Neural progenitor cell (in vitro differentiated cells): Measurements from ENCODE around the gene TBL2. TPM values are rescaled to one million over a fixed set of nuclear protein-coding genes. Genes with fewer than 3 reads are reported as not detected.
"Not testable (repeated sequence)": the region's sequence is repeated elsewhere in the genome, so short reads cannot be mapped to it uniquely, and the experiment has no call there.

Source experiments
- DNase-seq: peaks from one replicate; pipeline ENCODE4 v3.0.0-alpha.2; 2016; ENCODE audit warnings: low spot score
- H2AFZ ChIP-seq: fragments of 200-600 bp; sonication (generic); replicated peaks from 2 replicates; pipeline ENCODE4 v1.6.1; 2016; ENCODE audit warnings: antibody characterized with exemption
- H3F3A ChIP-seq: fragments of 200-600 bp; sonication (generic); 2 replicates; pipeline ENCODE4 v1.6.1; 2016; ENCODE audit warnings: antibody characterized with exemption, low read depth
- H3K27ac ChIP-seq: fragments of 200-600 bp; sonication (generic); 2 replicates; pipeline ENCODE4 v1.5.1; 2016; ENCODE audit warnings: mild to moderate bottlenecking
- H3K27me3 ChIP-seq: fragments of 200-600 bp; sonication (generic); 2 replicates; pipeline ENCODE4 v1.6.1; 2016; ENCODE audit warnings: mild to moderate bottlenecking, moderate library complexity
- H3K36me3 ChIP-seq: fragments of 200-600 bp; sonication (generic); 2 replicates; pipeline ENCODE4 v1.5.1; 2016
- H3K4me1 ChIP-seq: fragments of 200-600 bp; sonication (generic); 2 replicates; pipeline ENCODE4 v1.6.1; 2016; ENCODE audit warnings: mixed run types
- H3K4me2 ChIP-seq: fragments of 200-600 bp; sonication (generic); 2 replicates; pipeline ENCODE4 v1.6.1; 2016
- H3K4me3 ChIP-seq: fragments of 200-600 bp; sonication (generic); 2 replicates; pipeline ENCODE4 v1.5.1; 2016
- H3K79me2 ChIP-seq: fragments of 200-600 bp; sonication (generic); 2 replicates; pipeline ENCODE4 v1.6.1; 2016; ENCODE audit warnings: low read depth
- H3K9ac ChIP-seq: fragments of 200-600 bp; sonication (generic); 2 replicates; pipeline ENCODE4 v1.6.1; 2016
- H3K9me3 ChIP-seq: fragments of 200-600 bp; sonication (generic); 2 replicates; pipeline ENCODE4 v1.5.1; 2016; ENCODE audit warnings: low read depth
- H4K20me1 ChIP-seq: fragments of 200-600 bp; sonication (generic); 2 replicates; pipeline ENCODE4 v1.6.1; 2016; ENCODE audit warnings: low read depth
- H3K27ac Mint-ChIP-seq: 3 replicates; pipeline ENCODE4 v1.8.0; 2021; ENCODE audit warnings: mixed read lengths
- H3K27me3 Mint-ChIP-seq: 2 replicates; pipeline ENCODE4 v1.8.0; 2022; ENCODE audit warnings: low read depth, mild to moderate bottlenecking, inconsistent platforms, moderate library complexity, mixed read lengths; ENCODE audit not compliant: insufficient read depth
- H3K36me3 Mint-ChIP-seq: 3 replicates; pipeline ENCODE4 v1.8.0; 2021; ENCODE audit warnings: mixed read lengths
- H3K4me1 Mint-ChIP-seq: 3 replicates; pipeline ENCODE4 v1.8.0; 2021; ENCODE audit warnings: mixed read lengths
- H3K4me3 Mint-ChIP-seq: 3 replicates; pipeline ENCODE4 v1.8.0; 2021; ENCODE audit warnings: mild to moderate bottlenecking, moderate library complexity, mixed read lengths
- H3K9me3 Mint-ChIP-seq: 3 replicates; pipeline ENCODE4 v1.8.0; 2020; ENCODE audit warnings: mixed read lengths
- CTCF ChIP-seq: fragments of 200-600 bp; sonication (generic); IDR thresholded peaks from 2 replicates; pipeline ENCODE4 v1.5.1; 2017; ENCODE audit warnings: antibody characterized with exemption, mild to moderate bottlenecking
- EZH2 ChIP-seq: fragments of 200-600 bp; sonication (generic); IDR thresholded peaks from 2 replicates; pipeline ENCODE4 v1.6.1; 2017; ENCODE audit warnings: antibody characterized with exemption, mild to moderate bottlenecking, moderate library complexity
- EZH2phosphoT487 ChIP-seq: fragments of 200-600 bp; sonication (generic); IDR thresholded peaks from 2 replicates; pipeline ENCODE4 v1.6.1; 2017; ENCODE audit warnings: antibody characterized with exemption
- total RNA-seq: library from RNA; depleted of rRNA; stranded (reverse); fragments of >200 nt; gene quantifications from 2 replicates; pipeline ENCODE4 v1.2.3, GENCODE V29; 2015; ENCODE audit warnings: low replicate concordance

Gene TBL2
- total RNA-seq, 1 donor from 2014 or later: 29.0 TPM

- Histone ChIP-seq H4K20me1 (no peaks in the 10 kb centered on the region), H3K4me1 (peaks cover 5% of the 10 kb centered on the region), H3K27ac (no peak overlapping the region), H3F3A (peaks cover 5% of the 10 kb centered on the region), H3K4me2 (no peak overlapping the region), H2AFZ (no peak overlapping the region), H3K9ac (no peak overlapping the region), H3K4me3 (no peak overlapping the region), H3K79me2 (peaks cover 71% of the 10 kb centered on the region), H3K27me3 (no peaks in the 10 kb centered on the region), H3K9me3 (no peaks in the 10 kb centered on the region), H3K36me3 (peaks cover 9% of the 10 kb centered on the region)
- peaks cover 21% of the 10 kb centered on the region for H3K36me3 Mint-ChIP-seq
- no peak overlapping the region for H3K27ac Mint-ChIP-seq
- peaks cover 2% of the 10 kb centered on the region for H3K27me3 Mint-ChIP-seq
- no peaks in the 10 kb centered on the region for H3K9me3 Mint-ChIP-seq
- DNase-seq: no peak
- TF ChIP-seq CTCF (no peak), EZH2phosphoT487 (no peak), EZH2 (no peak)
- peaks cover 2% of the 10 kb centered on the region for H3K4me1 Mint-ChIP-seq
- no peak overlapping the region for H3K4me3 Mint-ChIP-seq
Measured at GRCh38 chr7:73547841-73548240, 30.5 kb downstream of the TBL2 start.

- no peaks in the 10 kb centered on the region for H3K9me3 ChIP-seq
- peaks cover 5% of the 10 kb centered on the region for H3F3A ChIP-seq
- H3K4me1 Mint-ChIP-seq: peaks cover 2% of the 10 kb centered on the region
- no peak overlapping the region for H2AFZ ChIP-seq
- H3K27ac Mint-ChIP-seq: no peak overlapping the region
- no peaks in the 10 kb centered on the region for H4K20me1 ChIP-seq
- H3K79me2 ChIP-seq: peaks cover 51% of the 10 kb centered on the region
- no peaks in the 10 kb centered on the region for H3K9me3 Mint-ChIP-seq
- peaks cover 25% of the 10 kb centered on the region for H3K36me3 Mint-ChIP-seq
- TF ChIP-seq EZH2phosphoT487 (no peak), EZH2 (no peak), CTCF (no peak)
- no peak overlapping the region for H3K27ac ChIP-seq
- no peak overlapping the region for H3K4me2 ChIP-seq
- H3K4me3 ChIP-seq: no peak overlapping the region
- H3K27me3 Mint-ChIP-seq: peaks cover 2% of the 10 kb centered on the region
- no peak overlapping the region for H3K4me3 Mint-ChIP-seq
- peaks cover 5% of the 10 kb centered on the region for H3K4me1 ChIP-seq
- no peak overlapping the region for H3K9ac ChIP-seq
- no peaks in the 10 kb centered on the region for H3K27me3 ChIP-seq
- H3K36me3 ChIP-seq: no peaks in the 10 kb centered on the region
- no peak for DNase-seq
Measured at GRCh38 chr7:73544678-73545077, 33.7 kb downstream of the TBL2 start.

- H2AFZ ChIP-seq: no peak overlapping the region
- no peaks in the 10 kb centered on the region for H4K20me1 ChIP-seq
- Mint-ChIP-seq H3K4me3 (no peak overlapping the region), H3K27me3 (peaks cover 2% of the 10 kb centered on the region), H3K9me3 (no peaks in the 10 kb centered on the region), H3K36me3 (peaks cover 32% of the 10 kb centered on the region), H3K27ac (no peak overlapping the region), H3K4me1 (peaks cover 2% of the 10 kb centered on the region)
- peaks cover 5% of the 10 kb centered on the region for H3K4me1 ChIP-seq
- H3K4me3 ChIP-seq: no peak overlapping the region
- H3K9me3 ChIP-seq: no peaks in the 10 kb centered on the region
- no peak overlapping the region for H3K9ac ChIP-seq
- no peak for TF ChIP-seq EZH2phosphoT487
- peaks cover 25% of the 10 kb centered on the region for H3K79me2 ChIP-seq
- H3F3A ChIP-seq: peaks cover 5% of the 10 kb centered on the region
- H3K36me3 ChIP-seq: peaks cover 5% of the 10 kb centered on the region
- no peaks in the 10 kb centered on the region for H3K27me3 ChIP-seq
- no peak overlapping the region for H3K4me2 ChIP-seq
- no peak for DNase-seq
- H3K27ac ChIP-seq: no peak overlapping the region
Measured at GRCh38 chr7:73541722-73542121, 36.7 kb downstream of the TBL2 start.

- no peak overlapping the region for H3K9ac ChIP-seq
- peaks cover 5% of the 10 kb centered on the region for H3K36me3 ChIP-seq
- H3K27me3 Mint-ChIP-seq: no peaks in the 10 kb centered on the region
- no peaks in the 10 kb centered on the region for H3K4me1 Mint-ChIP-seq
- no peaks in the 10 kb centered on the region for H3F3A ChIP-seq
- peaks cover 5% of the 10 kb centered on the region for H3K79me2 ChIP-seq
- H3K27me3 ChIP-seq: no peaks in the 10 kb centered on the region
- no peak overlapping the region for H3K27ac ChIP-seq
- H3K4me3 Mint-ChIP-seq: no peak overlapping the region
- no peak overlapping the region for H3K4me2 ChIP-seq
- H3K4me3 ChIP-seq: no peak overlapping the region
- no peak overlapping the region for H2AFZ ChIP-seq
- H3K27ac Mint-ChIP-seq: no peak overlapping the region
- no peaks in the 10 kb centered on the region for H4K20me1 ChIP-seq
- H3K36me3 Mint-ChIP-seq: peaks cover 35% of the 10 kb centered on the region
- no peaks in the 10 kb centered on the region for H3K9me3 Mint-ChIP-seq
- H3K4me1 ChIP-seq: no peaks in the 10 kb centered on the region
- no peak for TF ChIP-seq EZH2phosphoT487
- TF ChIP-seq CTCF: no peak
- TF ChIP-seq EZH2: no peak
- DNase-seq: no peak
- no peaks in the 10 kb centered on the region for H3K9me3 ChIP-seq
Measured at GRCh38 chr7:73539709-73540108, 38.7 kb downstream of the TBL2 start.

GRCh38 chr7:73538510-73538909 is 39.9 kb downstream of the TBL2 start:
- not testable (repeated sequence) for H3K9ac ChIP-seq, H2AFZ ChIP-seq, H3K4me1 ChIP-seq, H3K79me2 ChIP-seq, DNase-seq, H3K27ac ChIP-seq, H3K27me3 ChIP-seq, H3K4me3 Mint-ChIP-seq, H3K9me3 Mint-ChIP-seq, H3K4me3 ChIP-seq, H3K36me3 ChIP-seq, H3K4me2 ChIP-seq, H3K27me3 Mint-ChIP-seq, H3K27ac Mint-ChIP-seq, H3K4me1 Mint-ChIP-seq, H4K20me1 ChIP-seq, H3K9me3 ChIP-seq, H3F3A ChIP-seq
- peaks cover 32% of the 10 kb centered on the region for H3K36me3 Mint-ChIP-seq
